Activated CD4-positive, alpha-beta memory T cell treated with anti-CD3 and anti-CD28 coated beads for 36 hours (primary cell): ENCODE measurements around the gene STAT5B. TPM values are rescaled to one million over a fixed set of nuclear protein-coding genes. Genes with fewer than 3 reads are reported as not detected.
A peak's percentile ranks its signal among the peaks of the same experiment; 100 is the strongest.

Experiments
- CTCF ChIA-PET: fragments of 350-600 bp; sonication (Branson Sonifier 250); formaldehyde crosslinking; loops from one replicate; lab custom pipeline; 2021; ENCODE audit warnings: antibody characterized with exemption, inconsistent platforms; lab: Charles Lee
- POLR2A ChIA-PET: fragments of 350-600 bp; sonication (Branson Sonifier 250); formaldehyde crosslinking; loops from one replicate; lab custom pipeline; 2021; ENCODE audit warnings: antibody characterized with exemption; lab: Charles Lee
- DNase-seq: peaks from one replicate; pipeline ENCODE4 v3.0.0-alpha.2; 2020
- H3K27ac Mint-ChIP-seq: one replicate; pipeline ENCODE4 v1.8.0; 2021; ENCODE audit warnings: mixed read lengths
- H3K27me3 Mint-ChIP-seq: one replicate; pipeline ENCODE4 v1.8.0; 2021; ENCODE audit warnings: mixed read lengths
- H3K36me3 Mint-ChIP-seq: one replicate; pipeline ENCODE4 v1.8.0; 2021; ENCODE audit warnings: mixed read lengths
- H3K4me1 Mint-ChIP-seq: one replicate; pipeline ENCODE4 v1.8.0; 2021; ENCODE audit warnings: low read depth, mixed read lengths
- H3K4me3 Mint-ChIP-seq: one replicate; pipeline ENCODE4 v1.8.0; 2021; ENCODE audit warnings: mild to moderate bottlenecking, mixed read lengths
- H3K9me3 Mint-ChIP-seq: one replicate; pipeline ENCODE4 v1.8.0; 2021; ENCODE audit warnings: mixed read lengths
- intact Hi-C: fragments of 100-400 bp; cut with micrococcal nuclease; formaldehyde crosslinking; loops from one replicate; pipeline ENCODE4 v1.15.1; 2023
- total RNA-seq, 2 experiments: library from RNA; stranded (reverse); gene quantifications; one replicate each; pipeline ENCODE4 v1.2.3, GENCODE V29; 2021

STAT5B gene
- total RNA-seq, 2 experiments from 2014 or later = 192 to 195 TPM

DNA sequence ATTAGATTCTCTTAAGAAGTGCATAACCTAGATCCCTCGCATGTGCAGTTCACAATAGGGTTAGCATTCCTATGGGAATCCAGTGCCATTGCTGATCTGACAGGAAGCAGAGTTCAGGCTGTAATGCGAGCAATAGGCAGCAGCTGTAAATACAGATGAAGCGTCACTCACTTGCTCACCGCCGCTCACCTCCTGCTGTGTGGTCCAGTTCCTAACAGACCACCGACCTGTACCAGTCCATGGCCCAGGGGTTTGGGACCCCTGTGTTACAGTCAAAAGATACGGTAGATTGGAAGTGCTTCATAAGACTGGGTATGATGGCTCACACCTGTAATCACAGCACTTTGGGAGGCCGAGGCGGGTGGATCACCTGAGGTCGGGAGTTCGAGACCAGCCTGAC, 14.9 kb upstream of the STAT5B start:
- intact Hi-C loops = no loop called here
- peak overlapping the region; percentile 82 for H3K4me3 Mint-ChIP-seq
- ChIA-PET CTCF (interaction anchor here (0.8 to 7.9 kb wide), 3 partner anchors 12 to 115 kb away, joined by 3 to 87 read pairs (median 3); no protein-coding TSS in a partner anchor), POLR2A (interaction anchor here (4.6 kb wide), 1 partner anchor 22 kb away, joined by 54 read pairs; no protein-coding TSS in a partner anchor)
- peak overlapping the region; percentile 90 for H3K27ac Mint-ChIP-seq
- DNase-seq = no peak
- no peaks in the 10 kb centered on the region for H3K9me3 Mint-ChIP-seq
- H3K4me1 Mint-ChIP-seq = peaks cover 56% of the 10 kb centered on the region
- H3K36me3 Mint-ChIP-seq = peaks cover 63% of the 10 kb centered on the region
- H3K27me3 Mint-ChIP-seq = no peaks in the 10 kb centered on the region

DNA sequence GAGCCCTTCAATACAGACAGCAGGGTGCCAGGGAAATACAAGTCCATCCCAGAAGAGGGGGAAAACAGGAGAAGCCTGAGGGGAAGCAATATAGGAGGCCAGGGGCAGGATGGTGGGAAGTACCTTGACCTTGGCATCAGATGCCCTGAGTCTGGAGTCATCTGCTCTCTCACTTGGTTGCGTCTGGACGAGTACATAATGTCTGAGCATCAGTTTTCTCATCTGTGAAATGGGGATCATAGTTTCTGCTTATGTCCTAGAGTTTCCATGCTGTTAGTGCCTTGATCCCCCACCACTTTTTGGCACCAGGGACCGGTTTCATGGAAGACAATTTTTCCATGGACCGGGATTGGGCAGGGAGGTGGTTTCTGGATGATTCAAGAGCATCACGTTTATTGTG, 14.4 kb upstream of the STAT5B start:
- intact Hi-C loops = no loop called here
- Mint-ChIP-seq H3K4me3 (peak overlapping the region; percentile 82), H3K4me1 (peaks cover 59% of the 10 kb centered on the region), H3K27ac (peak overlapping the region; percentile 90), H3K36me3 (peaks cover 59% of the 10 kb centered on the region), H3K9me3 (no peaks in the 10 kb centered on the region), H3K27me3 (no peaks in the 10 kb centered on the region)
- no peak for DNase-seq
- ChIA-PET POLR2A (interaction anchor here (0.6 to 4.6 kb wide), 7 partner anchors 12 to 115 kb away, joined by 3 to 56 read pairs (median 42); partner anchors contain the start of genes STAT3 and STAT5B), CTCF (interaction anchor here (1.2 to 7.9 kb wide), 2 partner anchors 13 to 68 kb away, joined by 3 to 87 read pairs; no protein-coding TSS in a partner anchor)

DNA sequence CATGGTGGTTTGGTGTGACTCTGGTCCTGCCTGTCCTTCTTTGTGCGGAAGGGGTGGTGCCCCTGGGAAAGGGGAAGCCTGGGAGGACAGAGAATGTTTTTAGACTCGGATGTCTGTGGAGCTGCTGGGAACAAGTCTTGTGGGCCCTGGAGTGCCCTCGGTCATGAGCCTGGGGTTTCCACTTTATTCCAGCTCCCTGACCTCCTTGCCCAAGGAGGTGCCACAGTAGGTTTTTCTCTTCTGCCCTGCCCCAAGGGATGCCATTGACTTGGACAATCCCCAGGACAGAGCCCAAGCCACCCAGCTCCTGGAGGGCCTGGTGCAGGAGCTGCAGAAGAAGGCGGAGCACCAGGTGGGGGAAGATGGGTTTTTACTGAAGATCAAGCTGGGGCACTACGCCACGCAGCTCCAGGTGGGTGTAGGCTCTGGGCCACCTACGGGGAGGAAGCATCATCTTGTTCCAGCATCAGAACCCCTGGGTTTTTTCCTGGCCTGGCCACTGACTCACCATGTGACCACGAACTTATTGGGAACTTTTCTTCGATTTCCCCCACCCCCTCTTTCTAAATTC, 13.5 kb upstream of the STAT5B start:
- Mint-ChIP-seq H3K36me3 (peaks cover 51% of the 10 kb centered on the region), H3K4me3 (peak overlapping the region; percentile 82), H3K27ac (peak overlapping the region; percentile 90), H3K4me1 (peaks cover 54% of the 10 kb centered on the region), H3K27me3 (no peaks in the 10 kb centered on the region), H3K9me3 (no peaks in the 10 kb centered on the region)
- ChIA-PET CTCF (interaction anchor here (0.7 to 7.9 kb wide), 15 partner anchors 13 to 228 kb away, joined by 3 to 87 read pairs (median 3); partner anchors contain the start of gene GHDC), POLR2A (interaction anchor here (0.7 to 4.6 kb wide), 13 partner anchors 9 to 116 kb away, joined by 3 to 56 read pairs (median 14); partner anchors contain the start of genes GHDC, STAT3 and STAT5B)
- intact Hi-C loops = loop anchor here (1.0 to 10.0 kb wide), 3 partner anchors 99 to 385 kb away; partner anchors contain the start of genes KCNH4, PLEKHH3 and STAT3
- peak; percentile 82 for DNase-seq

DNA sequence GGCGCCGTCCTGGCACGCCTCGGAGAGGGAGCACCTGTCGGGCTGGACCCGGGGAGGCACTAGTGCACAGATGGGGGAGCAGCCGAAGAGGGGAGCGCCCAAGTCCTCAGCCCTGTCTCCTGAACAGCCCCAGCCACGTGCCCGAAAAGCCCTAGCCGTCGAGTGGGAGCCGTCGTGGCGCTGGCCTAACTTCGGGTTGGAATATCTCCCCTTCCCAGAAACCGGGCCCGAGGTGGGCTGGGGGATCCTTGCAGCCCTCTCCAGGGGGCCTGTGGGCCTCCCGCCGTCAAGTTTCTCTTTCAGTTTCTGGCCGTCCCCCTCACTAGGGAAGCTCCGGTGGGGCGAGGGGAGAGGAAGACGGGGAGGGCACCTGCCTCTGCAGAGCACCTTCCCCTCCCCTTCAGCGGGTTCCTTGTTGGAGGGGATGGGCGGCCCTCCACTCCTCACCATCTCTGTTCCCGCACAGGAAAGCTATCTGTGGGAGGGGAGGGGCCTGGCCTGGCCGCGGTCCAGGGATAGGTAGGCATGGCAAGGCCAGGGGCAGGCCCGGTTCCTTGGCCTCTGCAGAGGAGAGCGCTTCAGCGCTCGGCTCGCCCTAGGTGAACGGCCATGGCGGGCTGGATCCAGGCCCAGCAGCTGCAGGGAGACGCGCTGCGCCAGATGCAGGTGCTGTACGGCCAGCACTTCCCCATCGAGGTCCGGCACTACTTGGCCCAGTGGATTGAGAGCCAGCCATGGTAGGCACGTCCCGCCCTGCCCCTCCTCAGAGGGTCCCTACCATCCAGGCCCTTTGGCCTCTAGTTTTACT, 12.8 kb upstream of the STAT5B start:
- ChIA-PET POLR2A (interaction anchor here (0.8 to 4.6 kb wide), 13 partner anchors 10 to 288 kb away, joined by 3 to 56 read pairs (median 14); partner anchors contain the start of genes DNAJC7, GHDC, PSMC3IP and STAT3), CTCF (interaction anchor here (0.7 to 7.9 kb wide), 16 partner anchors 12 to 229 kb away, joined by 3 to 87 read pairs (median 3); partner anchors contain the start of gene GHDC)
- H3K9me3 Mint-ChIP-seq = no peaks in the 10 kb centered on the region
- peaks cover 46% of the 10 kb centered on the region for H3K36me3 Mint-ChIP-seq
- intact Hi-C loops = loop anchor here (1.0 to 10.0 kb wide), 4 partner anchors 41 to 386 kb away; partner anchors contain the start of genes KCNH4, PLEKHH3 and STAT3
- H3K4me1 Mint-ChIP-seq = peaks cover 55% of the 10 kb centered on the region
- peak overlapping the region; percentile 90 for H3K27ac Mint-ChIP-seq
- H3K27me3 Mint-ChIP-seq = no peaks in the 10 kb centered on the region
- peak overlapping the region; percentile 82 for H3K4me3 Mint-ChIP-seq
- peak; percentile 73 for DNase-seq

DNA sequence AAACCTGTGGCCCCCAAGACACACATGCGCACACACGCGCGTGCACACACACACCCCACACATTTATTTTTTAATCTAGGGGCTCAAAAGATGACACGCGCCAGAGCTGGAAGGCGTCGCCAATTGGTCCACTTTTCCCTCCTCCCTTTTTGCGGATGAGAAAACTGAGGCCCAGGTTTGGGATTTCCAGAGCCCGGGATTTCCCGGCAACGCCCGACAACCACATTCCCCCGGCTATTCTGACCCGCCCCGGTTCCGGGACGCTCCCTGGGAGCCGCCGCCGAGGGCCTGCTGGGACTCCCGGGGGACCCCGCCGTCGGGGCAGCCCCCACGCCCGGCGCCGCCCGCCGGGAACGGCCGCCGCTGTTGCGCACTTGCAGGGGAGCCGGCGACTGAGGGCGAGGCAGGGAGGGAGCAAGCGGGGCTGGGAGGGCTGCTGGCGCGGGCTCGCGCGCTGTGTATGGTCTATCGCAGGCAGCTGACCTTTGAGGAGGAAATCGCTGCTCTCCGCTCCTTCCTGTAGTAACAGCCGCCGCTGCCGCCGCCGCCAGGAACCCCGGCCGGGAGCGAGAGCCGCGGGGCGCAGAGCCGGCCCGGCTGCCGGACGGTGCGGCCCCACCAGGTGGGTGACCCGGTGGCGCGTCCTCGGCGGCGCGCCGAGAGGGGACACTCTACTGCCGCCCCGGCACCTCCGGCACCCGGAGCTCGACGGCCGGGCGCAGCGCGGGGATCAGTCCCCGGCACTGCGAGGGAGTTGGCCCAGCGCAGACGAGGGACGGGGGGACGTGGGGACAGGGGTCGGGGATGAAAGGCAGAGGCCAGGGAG, 12.0 kb upstream of the STAT5B start, which contains the start of gene STAT5A:
Gene STAT5A (plus strand): TSS at position 522 of the 826 bp plus-strand sequence. CDS start 914 bp downstream, outside the sequence.
- Mint-ChIP-seq H3K27ac (peak within 1 kb of the TSS; percentile 94), H3K36me3 (peaks cover 42% of the 10 kb centered on the region), H3K27me3 (no peaks in the 10 kb centered on the region), H3K4me1 (peaks cover 60% of the 10 kb centered on the region), H3K9me3 (no peaks in the 10 kb centered on the region), H3K4me3 (peak within 1 kb of the TSS; percentile 82)
- CTCF ChIA-PET = interaction anchor here (0.6 to 7.9 kb wide), 11 partner anchors 10 to 93 kb away, joined by 3 to 87 read pairs (median 4); no protein-coding TSS in a partner anchor
- POLR2A ChIA-PET = interaction anchor here (0.8 to 4.6 kb wide), 13 partner anchors 10 to 289 kb away, joined by 3 to 56 read pairs (median 14); partner anchors contain the start of genes DNAJC7, GHDC, PSMC3IP and STAT3
- intact Hi-C loops = loop anchor here (1.0 to 10.0 kb wide), 7 partner anchors 11 to 387 kb away; partner anchors contain the start of genes KCNH4 and PLEKHH3
- peak; percentile 86 for DNase-seq

DNA sequence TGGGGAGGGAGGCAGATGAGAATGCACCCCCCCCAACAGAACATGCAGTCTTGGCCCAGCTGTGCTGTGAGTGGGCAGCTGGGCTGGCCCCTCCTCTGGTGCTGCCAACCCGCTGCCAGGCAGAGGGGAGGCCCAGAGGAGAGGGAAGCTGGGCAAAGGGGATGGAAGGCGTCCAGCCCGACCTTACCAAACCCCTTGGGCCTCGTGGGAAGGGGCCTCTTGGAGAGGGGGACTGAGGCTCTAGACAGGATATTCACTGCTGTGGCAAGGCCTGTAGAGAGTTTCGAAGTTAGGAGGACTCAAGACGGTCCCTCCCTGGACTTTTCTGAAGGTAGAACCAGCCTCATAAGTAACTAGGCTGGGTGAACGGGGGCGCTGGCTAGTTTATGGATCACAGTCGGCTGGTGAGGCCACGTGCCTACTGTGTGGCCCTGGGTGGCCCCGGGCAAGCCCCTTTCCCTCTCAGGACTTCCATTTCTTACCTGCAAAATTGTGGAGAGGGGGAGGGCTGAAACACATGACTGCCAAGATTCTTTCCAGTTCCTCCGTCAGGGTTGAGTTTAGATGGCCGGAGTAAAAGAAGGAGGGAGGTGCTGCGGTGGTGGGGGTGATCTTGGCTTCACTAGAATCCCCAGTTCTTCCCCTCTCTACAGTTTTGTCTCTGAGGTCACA, 11.2 kb upstream of the STAT5B start:
- ChIA-PET POLR2A (interaction anchor here (0.9 to 4.6 kb wide), 10 partner anchors 9 to 271 kb away, joined by 3 to 56 read pairs (median 17); partner anchors contain the start of genes DHX58, DNAJC7, STAT3 and STAT5B), CTCF (interaction anchor here (0.6 to 7.9 kb wide), 9 partner anchors 10 to 102 kb away, joined by 3 to 87 read pairs (median 4); no protein-coding TSS in a partner anchor)
- Mint-ChIP-seq H3K27me3 (no peaks in the 10 kb centered on the region), H3K9me3 (no peaks in the 10 kb centered on the region), H3K27ac (peak overlapping the region; percentile 94), H3K36me3 (peaks cover 38% of the 10 kb centered on the region), H3K4me3 (peak overlapping the region; percentile 82), H3K4me1 (peaks cover 62% of the 10 kb centered on the region)
- peak; percentile 75 for DNase-seq
- intact Hi-C loops = loop anchor here (1.0 to 10.0 kb wide), 6 partner anchors 10 to 387 kb away; partner anchors contain the start of genes KCNH4 and PLEKHH3

DNA sequence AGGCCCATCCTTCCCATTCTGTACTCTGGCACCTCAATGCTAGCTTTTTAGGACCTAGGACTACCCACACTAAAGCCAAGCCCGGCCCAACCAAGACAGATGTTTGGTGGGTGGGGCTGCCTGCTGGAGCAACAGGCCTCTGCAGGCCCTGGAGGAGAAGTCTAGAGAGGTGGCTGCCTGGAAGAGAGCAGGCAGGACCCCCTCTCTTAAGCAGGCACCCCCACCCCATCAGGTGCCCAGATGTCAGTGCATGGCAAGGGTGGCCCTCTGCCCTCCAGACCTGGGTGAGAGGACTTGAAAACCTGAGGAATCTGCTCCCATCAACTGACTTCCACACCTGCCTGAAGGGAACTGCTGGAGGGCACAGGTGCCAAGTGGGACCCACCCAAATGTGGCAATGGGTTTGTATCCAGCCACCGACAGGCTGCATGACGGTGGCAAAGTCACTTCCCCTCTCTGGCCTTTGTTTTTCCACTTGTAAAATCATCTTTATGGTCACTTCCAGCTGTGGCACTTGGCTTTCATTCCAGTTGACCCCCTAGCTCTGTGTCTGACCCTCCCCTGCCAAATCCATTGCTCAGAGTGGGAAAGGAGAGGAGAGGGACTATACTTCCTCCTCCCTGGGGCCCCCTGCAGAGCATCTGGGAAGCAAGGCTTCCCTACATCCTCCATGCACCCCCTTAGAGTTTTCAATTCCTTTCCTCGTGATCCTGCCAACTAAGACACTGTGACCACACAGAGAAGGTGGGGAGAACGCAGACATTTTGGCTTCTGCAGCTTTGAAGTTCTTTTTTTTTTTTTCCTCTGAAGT, 10.4 kb upstream of the STAT5B start:
- peak overlapping the region; percentile 94 for H3K27ac Mint-ChIP-seq
- peaks cover 61% of the 10 kb centered on the region for H3K4me1 Mint-ChIP-seq
- intact Hi-C loops = loop anchor here (1.0 to 10.0 kb wide), 6 partner anchors 9 to 388 kb away; partner anchors contain the start of genes KCNH4 and PLEKHH3
- peak overlapping the region; percentile 82 for H3K4me3 Mint-ChIP-seq
- ChIA-PET CTCF (interaction anchor here (1.0 to 7.9 kb wide), 5 partner anchors 9 to 103 kb away, joined by 3 to 87 read pairs (median 6); no protein-coding TSS in a partner anchor), POLR2A (interaction anchor here (0.6 to 4.6 kb wide), 9 partner anchors 8 to 180 kb away, joined by 3 to 56 read pairs (median 18); partner anchors contain the start of genes DHX58, STAT3 and STAT5B)
- H3K9me3 Mint-ChIP-seq = no peaks in the 10 kb centered on the region
- peak; percentile 43 for DNase-seq
- no peaks in the 10 kb centered on the region for H3K27me3 Mint-ChIP-seq
- peaks cover 29% of the 10 kb centered on the region for H3K36me3 Mint-ChIP-seq

DNA sequence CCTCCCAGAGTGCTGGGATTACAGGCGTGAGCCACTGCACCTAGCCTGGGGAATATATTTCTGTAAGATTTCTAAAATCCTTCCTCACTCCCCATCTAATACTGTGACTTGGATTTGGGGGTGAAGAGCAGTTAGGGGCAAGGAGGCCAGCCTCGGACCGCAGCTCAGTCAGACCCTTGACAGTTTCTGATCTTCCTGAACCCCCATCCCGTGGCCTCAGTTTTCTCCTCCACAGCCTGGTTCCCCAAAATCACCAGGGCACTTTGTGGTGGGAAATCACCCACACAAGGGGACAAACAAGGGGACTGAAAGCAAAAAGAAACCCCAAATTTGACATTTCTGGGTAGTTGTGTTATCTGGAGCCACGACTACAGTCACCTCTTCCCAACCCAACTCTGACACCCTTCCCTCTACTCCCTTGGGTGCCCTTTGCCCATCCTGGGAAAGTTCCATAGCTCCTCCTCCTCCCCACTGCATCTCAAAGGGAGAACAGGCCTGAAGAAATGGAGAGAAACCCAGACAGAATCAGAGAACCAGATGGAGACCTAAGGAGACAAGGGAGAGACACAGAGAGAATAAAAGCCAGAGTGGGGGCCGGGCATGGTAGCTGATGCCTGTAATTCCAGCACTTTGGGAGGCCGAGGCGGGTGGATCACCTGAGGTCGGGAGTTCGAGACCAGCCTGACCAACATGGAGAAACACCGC, 9.3 kb upstream of the STAT5B start:
- Mint-ChIP-seq H3K27me3 (no peaks in the 10 kb centered on the region), H3K36me3 (peaks cover 19% of the 10 kb centered on the region), H3K4me1 (peaks cover 50% of the 10 kb centered on the region), H3K9me3 (no peaks in the 10 kb centered on the region), H3K27ac (peak overlapping the region; percentile 74), H3K4me3 (peak overlapping the region; percentile 82)
- intact Hi-C loops = loop anchor here (2.0 to 10.0 kb wide), 3 partner anchors 27 to 389 kb away; partner anchors contain the start of genes KCNH4 and PLEKHH3
- CTCF ChIA-PET = interaction anchor here (0.7 to 7.9 kb wide), 3 partner anchors 37 to 122 kb away, joined by 3 to 87 read pairs (median 6); no protein-coding TSS in a partner anchor
- peak; percentile 6 for DNase-seq
- POLR2A ChIA-PET = interaction anchor here (0.9 kb wide), 1 partner anchor 89 kb away, joined by 3 read pairs; no protein-coding TSS in a partner anchor

DNA sequence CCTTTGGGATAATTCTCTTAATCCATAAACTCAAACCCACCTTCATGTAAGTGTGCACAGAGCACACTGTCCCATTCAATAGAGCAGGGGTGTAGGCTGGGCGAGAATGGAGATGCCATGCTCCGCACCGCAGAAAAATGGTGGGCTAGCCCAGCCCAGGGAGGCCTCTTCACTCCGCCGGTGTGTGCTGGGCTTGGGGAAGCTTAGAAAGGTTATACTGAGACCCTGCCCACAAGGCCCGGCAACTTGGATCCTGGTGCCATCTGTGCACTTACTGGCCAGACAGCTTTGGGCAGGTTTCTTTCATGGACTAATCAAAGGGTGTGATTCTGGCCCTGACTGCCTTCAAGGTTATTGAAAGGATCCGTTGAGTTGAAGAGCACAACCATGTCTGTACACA, 8.4 kb upstream of the STAT5B start:
- intact Hi-C loops = loop anchor here (10.0 kb wide), 1 partner anchor 390 kb away; the partner anchor contains the start of gene PLEKHH3
- Mint-ChIP-seq H3K9me3 (no peaks in the 10 kb centered on the region), H3K27me3 (no peaks in the 10 kb centered on the region), H3K27ac (no peak overlapping the region), H3K36me3 (peaks cover 10% of the 10 kb centered on the region), H3K4me3 (no peak overlapping the region), H3K4me1 (peaks cover 44% of the 10 kb centered on the region)
- peak; percentile 3 for DNase-seq
- ChIA-PET CTCF (interaction anchor here (0.7 to 7.9 kb wide), 2 partner anchors 20 to 62 kb away, joined by 3 to 87 read pairs; no protein-coding TSS in a partner anchor), POLR2A (no interaction called here)
